Activated B cell treated with CpG ODN at 0.5 μM for 24 hours (primary cell): ENCODE measurements around the gene FAM50B. TPM values are rescaled to one million over a fixed set of nuclear protein-coding genes. Genes with fewer than 3 reads are reported as not detected.

ENCODE experiments used
- ATAC-seq: fragments of 200-7000 bp; cut with Tn5 transposase; one replicate; pipeline ENCODE4 v1.10.0; 2021; ENCODE audit warnings: low read depth, mild to moderate bottlenecking, moderate library complexity
- CTCF ChIA-PET: fragments of 350-600 bp; sonication (Branson Sonifier 250); formaldehyde crosslinking; loops from one replicate; lab custom pipeline; 2021; ENCODE audit warnings: antibody characterized with exemption; lab: Charles Lee
- POLR2A ChIA-PET: fragments of 350-600 bp; sonication (Branson Sonifier 250); formaldehyde crosslinking; loops from one replicate; lab custom pipeline; 2021; ENCODE audit warnings: antibody characterized with exemption; lab: Charles Lee
- DNase-seq: peaks from one replicate; pipeline ENCODE4 v3.0.0; 2022
- H3K27ac Mint-ChIP-seq: one replicate; pipeline ENCODE4 v1.8.0; 2020; ENCODE audit warnings: mixed read lengths
- H3K27me3 Mint-ChIP-seq: one replicate; pipeline ENCODE4 v1.8.0; 2021; ENCODE audit warnings: mixed read lengths
- H3K36me3 Mint-ChIP-seq: one replicate; pipeline ENCODE4 v1.8.0; 2021; ENCODE audit warnings: low read depth, mixed read lengths
- H3K4me1 Mint-ChIP-seq: one replicate; pipeline ENCODE4 v1.8.0; 2021; ENCODE audit warnings: mixed read lengths
- H3K4me3 Mint-ChIP-seq: one replicate; pipeline ENCODE4 v1.8.0; 2020; ENCODE audit warnings: mild to moderate bottlenecking, mixed read lengths
- H3K9me3 Mint-ChIP-seq: one replicate; pipeline ENCODE4 v1.8.0; 2020; ENCODE audit warnings: mixed read lengths
- CTCF ChIP-seq: fragments of 200-600 bp; IDR thresholded peaks from one replicate; pipeline ENCODE4 v1.8.0; 2022; ENCODE audit warnings: antibody characterized with exemption, mild to moderate bottlenecking
- intact Hi-C: fragments of 100-400 bp; cut with micrococcal nuclease; formaldehyde crosslinking; loops from one replicate; pipeline ENCODE4 v1.15.1; 2024
- total RNA-seq: library from RNA; stranded (reverse); gene quantifications from 2 replicates; pipeline ENCODE4 v1.2.3, GENCODE V29; 2022

Gene FAM50B
- total RNA-seq, 1 donor from 2014 or later = 8.1 TPM

- TF ChIP-seq CTCF = no peak
- no peaks in the 10 kb centered on the region for H3K9me3 Mint-ChIP-seq
- H3K4me1 Mint-ChIP-seq = no peaks in the 10 kb centered on the region
- ChIA-PET POLR2A (no interaction called here), CTCF (no interaction called here)
- H3K27me3 Mint-ChIP-seq = peaks cover 5% of the 10 kb centered on the region
- H3K4me3 Mint-ChIP-seq = no peak overlapping the region
- no peaks in the 10 kb centered on the region for H3K36me3 Mint-ChIP-seq
- H3K27ac Mint-ChIP-seq = no peak overlapping the region
- intact Hi-C loops = no loop called here
- no peak for ATAC-seq
- no peak for DNase-seq
These were observed 24.9 kb downstream of the FAM50B start for GRCh38 chr6:3874069-3874468.

GRCh38 chr6:3875486-3875885, 26.3 kb downstream of the FAM50B start:
- no peaks in the 10 kb centered on the region for H3K9me3 Mint-ChIP-seq
- DNase-seq (no peak), ATAC-seq (no peak)
- no peaks in the 10 kb centered on the region for H3K4me1 Mint-ChIP-seq
- H3K36me3 Mint-ChIP-seq = no peaks in the 10 kb centered on the region
- intact Hi-C loops = no loop called here
- H3K4me3 Mint-ChIP-seq = no peak overlapping the region
- no peak overlapping the region for H3K27ac Mint-ChIP-seq
- POLR2A ChIA-PET = no interaction called here
- CTCF ChIA-PET = no interaction called here
- no peak for TF ChIP-seq CTCF
- peaks cover 5% of the 10 kb centered on the region for H3K27me3 Mint-ChIP-seq

- H3K4me1 Mint-ChIP-seq = no peaks in the 10 kb centered on the region
- H3K27me3 Mint-ChIP-seq = peaks cover 10% of the 10 kb centered on the region
- DNase-seq = no peak
- no peak for TF ChIP-seq CTCF
- no peaks in the 10 kb centered on the region for H3K9me3 Mint-ChIP-seq
- intact Hi-C loops = no loop called here
- H3K36me3 Mint-ChIP-seq = no peaks in the 10 kb centered on the region
- no peak for ATAC-seq
- no peak overlapping the region for H3K4me3 Mint-ChIP-seq
- ChIA-PET POLR2A (no interaction called here), CTCF (no interaction called here)
- no peak overlapping the region for H3K27ac Mint-ChIP-seq
These were observed 26.9 kb downstream of the FAM50B start for GRCh38 chr6:3876101-3876500.

GRCh38 chr6:3876866-3877265, 27.7 kb downstream of the FAM50B start:
- Mint-ChIP-seq H3K27me3 (peaks cover 17% of the 10 kb centered on the region), H3K36me3 (no peaks in the 10 kb centered on the region), H3K4me1 (no peaks in the 10 kb centered on the region), H3K9me3 (no peaks in the 10 kb centered on the region), H3K27ac (no peak overlapping the region), H3K4me3 (no peak overlapping the region)
- DNase-seq (no peak), ATAC-seq (no peak)
- POLR2A ChIA-PET = no interaction called here
- TF ChIP-seq CTCF = no peak
- CTCF ChIA-PET = no interaction called here
- intact Hi-C loops = no loop called here

- H3K4me1 Mint-ChIP-seq = no peaks in the 10 kb centered on the region
- intact Hi-C loops = no loop called here
- TF ChIP-seq CTCF = no peak
- DNase-seq (no peak), ATAC-seq (no peak)
- H3K27ac Mint-ChIP-seq = no peak overlapping the region
- H3K36me3 Mint-ChIP-seq = no peaks in the 10 kb centered on the region
- peaks cover 17% of the 10 kb centered on the region for H3K27me3 Mint-ChIP-seq
- ChIA-PET POLR2A (no interaction called here), CTCF (no interaction called here)
- H3K9me3 Mint-ChIP-seq = no peaks in the 10 kb centered on the region
- H3K4me3 Mint-ChIP-seq = no peak overlapping the region
These were observed 29.0 kb downstream of the FAM50B start for GRCh38 chr6:3878048-3878666.
